HCT116 (cell line): Measurements from ENCODE around the gene CLCN3. TPM values are rescaled to one million over a fixed set of nuclear protein-coding genes. Genes with fewer than 3 reads are reported as not detected.

Source experiments
- ATAC-seq: fragments of 200-7000 bp; cut with Tn5 transposase; 2 replicates; pipeline ENCODE4 v1.9.1; 2020; ENCODE audit warnings: mild to moderate bottlenecking, moderate library complexity
- BruUV-seq: library from RNA; stranded (reverse); fragments of 400-500 nt; replicated peaks from 2 replicates; lab custom pipeline; 2021; lab: Mats Ljungman, UMichigan
- CTCF ChIA-PET: fragments of 300-600 bp; sonication (Branson Sonifier 250); formaldehyde crosslinking; loops from one replicate; lab custom pipeline; 2021; ENCODE audit warnings: antibody characterized with exemption; lab: Charles Lee
- POLR2A ChIA-PET: fragments of 300-600, 350-600 bp; sonication (Branson Sonifier 250); formaldehyde crosslinking; loops from one replicate; lab custom pipeline; 2021; ENCODE audit warnings: antibody characterized with exemption; lab: Charles Lee
- RAD21 ChIA-PET, 2 experiments: fragments of 300-600 bp; sonication (Branson Sonifier 250); formaldehyde crosslinking; loops; one replicate each; lab custom pipeline; 2023; ENCODE audit warnings: low total read pairs in 2 of 2; ENCODE audit not compliant: uncharacterized antibody in 2 of 2, unreplicated experiment in 2 of 2, low non-redundant PET in 1 of 2; lab: Charles Lee
- DNase-seq: peaks from one replicate; pipeline ENCODE4 v3.0.0-alpha.2; 2010; ENCODE audit warnings: low read depth, low spot score
- H2AFZ ChIP-seq: fragments of 200-600 bp; shearing (Covaris generic), sonication (generic); 2 replicates; pipeline ENCODE4 v1.6.1; 2017; ENCODE audit warnings: low read depth, mixed run types, mixed read lengths, antibody characterized with exemption, low read length; ENCODE audit not compliant: poor library complexity, severe bottlenecking
- H3K27ac ChIP-seq: 2 replicates; pipeline ENCODE4 v1.5.1; 2012; ENCODE audit warnings: low read depth, low read length
- H3K27me3 ChIP-seq: fragments of 200-600 bp; sonication (generic); 2 replicates; pipeline ENCODE4 v1.6.1; 2016; ENCODE audit warnings: mixed run types, low read length, mixed read lengths; ENCODE audit not compliant: insufficient read depth
- H3K36me3 ChIP-seq, 2 experiments: fragments of 200-500 bp in 1 of 2; fragments of 200-600 bp in 1 of 2; sonication (Bioruptor generic) in 1 of 2; sonication (generic) in 1 of 2; 2 replicates each; pipeline versions ENCODE4 v1.5.1 to v1.6.1; 2014 to 2016; ENCODE audit warnings: low read length in 2 of 2, inconsistent platforms in 1 of 2, mixed read lengths in 1 of 2, mixed run types in 1 of 2; ENCODE audit not compliant: insufficient read depth in 2 of 2, control insufficient read depth in 1 of 2
- H3K4me1 ChIP-seq, 2 experiments: fragments of 200-600 bp in 1 of 2; sonication (generic) in 1 of 2; 2 replicates each; pipeline versions ENCODE4 v1.5.1 to v1.6.1; 2012 to 2017; ENCODE audit warnings: low read length in 2 of 2, inconsistent platforms in 1 of 2, mild to moderate bottlenecking in 1 of 2, mixed read lengths in 1 of 2, mixed run types in 1 of 2, moderate library complexity in 1 of 2; ENCODE audit not compliant: insufficient read depth in 2 of 2, control insufficient read depth in 1 of 2
- H3K4me2 ChIP-seq: fragments of 200-600 bp; sonication (generic); 2 replicates; pipeline ENCODE4 v1.6.1; 2017; ENCODE audit warnings: mixed run types, low read length, mixed read lengths
- H3K4me3 ChIP-seq, 2 experiments: fragments of 200-600 bp in 1 of 2; sonication (generic) in 1 of 2; replicated peaks in 1 of 2; 2 replicates each; pipeline ENCODE4 v1.5.1; 2011 to 2016; ENCODE audit warnings: low read length in 2 of 2, control low read depth in 1 of 2, low read depth in 1 of 2, mild to moderate bottlenecking in 1 of 2, mixed read lengths in 1 of 2, mixed run types in 1 of 2
- H3K79me2 ChIP-seq: fragments of 200-600 bp; sonication (generic); 2 replicates; pipeline ENCODE4 v1.6.1; 2017; ENCODE audit warnings: mild to moderate bottlenecking, mixed run types, low read length, moderate library complexity, mixed read lengths; ENCODE audit not compliant: insufficient read depth
- H3K9ac ChIP-seq: fragments of 200-600 bp; sonication (generic); 2 replicates; pipeline ENCODE4 v1.6.1; 2016; ENCODE audit warnings: low read length, mixed read lengths
- H3K9me2 ChIP-seq: fragments of 200-600 bp; sonication (generic), shearing (Covaris generic); 2 replicates; pipeline ENCODE4 v1.6.1; 2017; ENCODE audit warnings: mixed run types, mild to moderate bottlenecking, moderate library complexity; ENCODE audit not compliant: insufficient read depth
- H3K9me3 ChIP-seq, 2 experiments: fragments of 200-500 bp in 1 of 2; fragments of 200-600 bp in 1 of 2; sonication (Bioruptor generic) in 1 of 2; sonication (generic) in 1 of 2; 2 replicates each; pipeline ENCODE4 v1.6.1; 2014 to 2017; ENCODE audit warnings: low read length in 2 of 2, mixed read lengths in 2 of 2, inconsistent platforms in 1 of 2, low read depth in 1 of 2, mild to moderate bottlenecking in 1 of 2, mixed run types in 1 of 2, moderate library complexity in 1 of 2; ENCODE audit not compliant: control insufficient read depth in 1 of 2, insufficient read depth in 1 of 2
- H4K20me1 ChIP-seq: fragments of 200-600 bp; sonication (generic), shearing (Covaris generic); 2 replicates; pipeline ENCODE4 v1.6.1; 2017; ENCODE audit warnings: mixed run types, mild to moderate bottlenecking, moderate library complexity; ENCODE audit not compliant: insufficient read depth
- CBX3 ChIP-seq: IDR thresholded peaks from 2 replicates; pipeline ENCODE4 v1.6.1; 2012; ENCODE audit warnings: low read depth
- ELF1 ChIP-seq: IDR thresholded peaks from 2 replicates; pipeline ENCODE4 v1.6.1; 2012; ENCODE audit warnings: low read depth, borderline replicate concordance
- EZH2 ChIP-seq: fragments of 200-600 bp; sonication (generic); IDR thresholded peaks from 2 replicates; pipeline ENCODE4 v1.6.1; 2017; ENCODE audit warnings: antibody characterized with exemption, mixed run types
- POLR2A ChIP-seq: IDR thresholded peaks from 2 replicates; pipeline ENCODE4 v1.7.0; 2011; ENCODE audit warnings: borderline replicate concordance; ENCODE audit not compliant: insufficient read depth, insufficient read length; ENCODE audit errors: extremely low read depth
- POLR2AphosphoS5 ChIP-seq: IDR thresholded peaks from 2 replicates; pipeline ENCODE4 v1.6.1; 2011; ENCODE audit warnings: mild to moderate bottlenecking, low read depth, low read length, moderate library complexity
- RAD21 ChIP-seq: IDR thresholded peaks from 2 replicates; pipeline ENCODE4 v1.6.1; 2012; ENCODE audit warnings: low read depth, mild to moderate bottlenecking
- SIN3A ChIP-seq: IDR thresholded peaks from 2 replicates; pipeline ENCODE4 v1.6.1; 2012; ENCODE audit warnings: low read depth
- SP1 ChIP-seq: IDR thresholded peaks from 2 replicates; pipeline ENCODE4 v1.6.1; 2012; ENCODE audit warnings: low read depth
- SRF ChIP-seq: IDR thresholded peaks from 2 replicates; pipeline ENCODE4 v1.6.1; 2012; ENCODE audit warnings: low read depth
- TCF7L2 ChIP-seq: IDR thresholded peaks from 2 replicates; pipeline ENCODE4 v1.7.0; 2011; ENCODE audit warnings: borderline replicate concordance, inconsistent platforms; ENCODE audit not compliant: insufficient read depth, insufficient read length; ENCODE audit errors: extremely low read depth
- YY1 ChIP-seq: IDR thresholded peaks from 2 replicates; pipeline ENCODE4 v1.6.1; 2011; ENCODE audit warnings: low read length, low read depth, moderate library complexity, mild to moderate bottlenecking; ENCODE audit not compliant: insufficient replicate concordance; ENCODE audit errors: extremely low read depth
- ZFX ChIP-seq: fragments of 450-650 bp; IDR thresholded peaks from 2 replicates; pipeline ENCODE4 v1.6.1; 2017
- ZNF274 ChIP-seq: fragments of 200-500 bp; sonication (Bioruptor generic); IDR thresholded peaks from 2 replicates; pipeline ENCODE4 v1.6.1; 2014; ENCODE audit warnings: mild to moderate bottlenecking, low read depth, low read length, inconsistent platforms
- intact Hi-C: fragments of 100-400 bp; cut with micrococcal nuclease; formaldehyde crosslinking; loops from 2 replicates; pipeline ENCODE4 v1.10.0; 2022
- total RNA-seq: library from RNA; stranded (reverse); gene quantifications from one replicate; pipeline ENCODE4 v1.2.1, GENCODE V29; 2021; ENCODE audit not compliant: unreplicated experiment
- TF ChIP-seq, protein P1 (sequence below): IDR thresholded peaks from 2 replicates; pipeline ENCODE4 v1.6.1; 2011; ENCODE audit warnings: mild to moderate bottlenecking, low read length, moderate library complexity; ENCODE audit not compliant: insufficient replicate concordance; ENCODE audit errors: extremely low read depth
- TF ChIP-seq, protein P2 (sequence below): IDR thresholded peaks from 2 replicates; pipeline ENCODE4 v1.6.1; 2012
- TF ChIP-seq, protein P3 (sequence below), 3 experiments: fragments of 200-600 bp in 1 of 3; sonication (generic) in 1 of 3; IDR thresholded peaks in 2 of 3; conservative IDR thresholded peaks in 1 of 3; 2 replicates each; pipeline ENCODE4 v1.5.1; 2012 to 2017; ENCODE audit warnings: low read depth in 2 of 3, low read length in 2 of 3, antibody characterized with exemption in 1 of 3, borderline replicate concordance in 1 of 3, control low read depth in 1 of 3, mild to moderate bottlenecking in 1 of 3, mixed read lengths in 1 of 3, mixed run types in 1 of 3, moderate library complexity in 1 of 3; ENCODE audit not compliant: insufficient read depth in 1 of 3

The CLCN3 gene
- total RNA-seq, 1 experiment from 2014 or later = 60.4 TPM

DNA sequence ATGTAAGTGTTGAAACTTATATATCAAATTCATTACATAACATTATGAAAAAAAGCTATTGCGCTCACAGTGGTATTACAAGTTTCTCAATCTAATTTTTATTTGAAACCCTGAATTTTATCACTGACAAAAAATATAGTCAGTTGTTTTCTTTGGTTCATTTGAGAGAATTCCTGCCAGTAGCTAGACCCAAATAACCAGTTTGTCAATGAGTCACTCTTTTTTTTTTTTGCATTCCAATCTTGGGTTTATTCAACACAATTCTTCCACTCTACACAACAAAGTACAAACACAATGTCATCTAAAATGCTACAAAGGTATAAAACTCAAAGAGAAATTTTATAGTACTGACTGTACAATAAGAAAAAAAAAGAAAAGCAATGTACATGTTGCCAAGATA lies 124.2 kb downstream of the CLCN3 start:
- no peak overlapping the region for H3K4me3 ChIP-seq
- no peak overlapping the region for H2AFZ ChIP-seq
- ChIA-PET CTCF (no interaction called here), RAD21 (no interaction called here), POLR2A (no interaction called here)
- no peaks in the 10 kb centered on the region for H3K9me2 ChIP-seq
- DNase-seq = no peak
- no peak overlapping the region for H3K4me2 ChIP-seq
- no peaks in the 10 kb centered on the region for H4K20me1 ChIP-seq
- no peak for ATAC-seq
- TF ChIP-seq ZNF274 (no peak), RAD21 (no peak), ZFX (no peak), YY1 (no peak), POLR2A (no peak), ELF1 (no peak), TCF7L2 (no peak), EZH2 (no peak), SIN3A (no peak), POLR2AphosphoS5 (no peak), SP1 (no peak), CBX3 (no peak), SRF (no peak)
- TF ChIP-seq, protein P1, sequence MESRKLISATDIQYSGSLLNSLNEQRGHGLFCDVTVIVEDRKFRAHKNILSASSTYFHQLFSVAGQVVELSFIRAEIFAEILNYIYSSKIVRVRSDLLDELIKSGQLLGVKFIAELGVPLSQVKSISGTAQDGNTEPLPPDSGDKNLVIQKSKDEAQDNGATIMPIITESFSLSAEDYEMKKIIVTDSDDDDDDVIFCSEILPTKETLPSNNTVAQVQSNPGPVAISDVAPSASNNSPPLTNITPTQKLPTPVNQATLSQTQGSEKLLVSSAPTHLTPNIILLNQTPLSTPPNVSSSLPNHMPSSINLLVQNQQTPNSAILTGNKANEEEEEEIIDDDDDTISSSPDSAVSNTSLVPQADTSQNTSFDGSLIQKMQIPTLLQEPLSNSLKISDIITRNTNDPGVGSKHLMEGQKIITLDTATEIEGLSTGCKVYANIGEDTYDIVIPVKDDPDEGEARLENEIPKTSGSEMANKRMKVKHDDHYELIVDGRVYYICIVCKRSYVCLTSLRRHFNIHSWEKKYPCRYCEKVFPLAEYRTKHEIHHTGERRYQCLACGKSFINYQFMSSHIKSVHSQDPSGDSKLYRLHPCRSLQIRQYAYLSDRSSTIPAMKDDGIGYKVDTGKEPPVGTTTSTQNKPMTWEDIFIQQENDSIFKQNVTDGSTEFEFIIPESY = no peak
- TF ChIP-seq, protein P2, sequence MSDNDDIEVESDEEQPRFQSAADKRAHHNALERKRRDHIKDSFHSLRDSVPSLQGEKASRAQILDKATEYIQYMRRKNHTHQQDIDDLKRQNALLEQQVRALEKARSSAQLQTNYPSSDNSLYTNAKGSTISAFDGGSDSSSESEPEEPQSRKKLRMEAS = no peak
- TF ChIP-seq, protein P3, sequence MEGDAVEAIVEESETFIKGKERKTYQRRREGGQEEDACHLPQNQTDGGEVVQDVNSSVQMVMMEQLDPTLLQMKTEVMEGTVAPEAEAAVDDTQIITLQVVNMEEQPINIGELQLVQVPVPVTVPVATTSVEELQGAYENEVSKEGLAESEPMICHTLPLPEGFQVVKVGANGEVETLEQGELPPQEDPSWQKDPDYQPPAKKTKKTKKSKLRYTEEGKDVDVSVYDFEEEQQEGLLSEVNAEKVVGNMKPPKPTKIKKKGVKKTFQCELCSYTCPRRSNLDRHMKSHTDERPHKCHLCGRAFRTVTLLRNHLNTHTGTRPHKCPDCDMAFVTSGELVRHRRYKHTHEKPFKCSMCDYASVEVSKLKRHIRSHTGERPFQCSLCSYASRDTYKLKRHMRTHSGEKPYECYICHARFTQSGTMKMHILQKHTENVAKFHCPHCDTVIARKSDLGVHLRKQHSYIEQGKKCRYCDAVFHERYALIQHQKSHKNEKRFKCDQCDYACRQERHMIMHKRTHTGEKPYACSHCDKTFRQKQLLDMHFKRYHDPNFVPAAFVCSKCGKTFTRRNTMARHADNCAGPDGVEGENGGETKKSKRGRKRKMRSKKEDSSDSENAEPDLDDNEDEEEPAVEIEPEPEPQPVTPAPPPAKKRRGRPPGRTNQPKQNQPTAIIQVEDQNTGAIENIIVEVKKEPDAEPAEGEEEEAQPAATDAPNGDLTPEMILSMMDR (IDR thresholded peaks at IDR 0.05 in 2 of 3, conservative IDR thresholded peaks at IDR 0.05 in 1 of 3; ENCODE audit: borderline replicate concordance in 1 of 3, insufficient read depth in 1 of 3, low read depth in 2 of 3, low read length in 2 of 3) = no peak
- intact Hi-C loops = no loop called here
- no peak overlapping the region for H3K27ac ChIP-seq
- H3K9me3 ChIP-seq = no peaks in the 10 kb centered on the region
- no TSS peak for BruUV-seq
- no peaks in the 10 kb centered on the region for H3K27me3 ChIP-seq
- H3K4me1 ChIP-seq = peaks cover 0 to 10% of the 10 kb centered on the region in 2 experiments; a peak in 2 of 4 replicates
- H3K9ac ChIP-seq = no peak overlapping the region
- no peaks in the 10 kb centered on the region for H3K79me2 ChIP-seq
- peaks cover 0 to 9% of the 10 kb centered on the region in 2 experiments; a peak in 2 of 4 replicates for H3K36me3 ChIP-seq
